Measurements from ENCODE around the gene VWA8.

The VWA8 gene

DNA sequence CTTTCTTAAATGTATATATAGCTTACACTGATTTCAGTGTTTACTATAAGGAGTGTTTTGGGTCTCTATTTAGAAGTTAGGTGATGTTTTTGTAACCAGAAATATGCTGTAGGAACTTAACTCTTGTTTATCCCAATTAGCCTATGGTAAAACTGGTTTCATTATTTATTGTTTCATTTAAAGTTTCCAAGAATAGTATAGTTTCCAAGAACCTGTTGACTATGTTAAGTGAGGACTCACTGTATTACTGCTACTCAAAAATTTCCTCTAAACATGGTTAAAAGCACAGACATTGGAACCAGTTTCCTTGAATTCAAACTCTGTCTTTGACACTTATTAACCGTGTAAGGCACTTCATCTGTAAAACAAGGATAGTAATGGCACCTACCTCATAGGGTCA lies 316.2 kb downstream of the VWA8 start:
- no peak for TF ChIP-seq SIN3A (IDR thresholded peaks at IDR 0.05; ENCODE audit: borderline replicate concordance, insufficient read depth, low read length)
- no peak for TF ChIP-seq FOXP2 (optimal IDR thresholded peaks at IDR 0.05; ENCODE audit: borderline replicate concordance, extremely low read depth, extremely low read length, insufficient read depth)
- TF ChIP-seq TAF1 (IDR thresholded peaks at IDR 0.05; ENCODE audit: borderline replicate concordance, insufficient read depth, low read length), result no peak
- TF ChIP-seq, protein P1, sequence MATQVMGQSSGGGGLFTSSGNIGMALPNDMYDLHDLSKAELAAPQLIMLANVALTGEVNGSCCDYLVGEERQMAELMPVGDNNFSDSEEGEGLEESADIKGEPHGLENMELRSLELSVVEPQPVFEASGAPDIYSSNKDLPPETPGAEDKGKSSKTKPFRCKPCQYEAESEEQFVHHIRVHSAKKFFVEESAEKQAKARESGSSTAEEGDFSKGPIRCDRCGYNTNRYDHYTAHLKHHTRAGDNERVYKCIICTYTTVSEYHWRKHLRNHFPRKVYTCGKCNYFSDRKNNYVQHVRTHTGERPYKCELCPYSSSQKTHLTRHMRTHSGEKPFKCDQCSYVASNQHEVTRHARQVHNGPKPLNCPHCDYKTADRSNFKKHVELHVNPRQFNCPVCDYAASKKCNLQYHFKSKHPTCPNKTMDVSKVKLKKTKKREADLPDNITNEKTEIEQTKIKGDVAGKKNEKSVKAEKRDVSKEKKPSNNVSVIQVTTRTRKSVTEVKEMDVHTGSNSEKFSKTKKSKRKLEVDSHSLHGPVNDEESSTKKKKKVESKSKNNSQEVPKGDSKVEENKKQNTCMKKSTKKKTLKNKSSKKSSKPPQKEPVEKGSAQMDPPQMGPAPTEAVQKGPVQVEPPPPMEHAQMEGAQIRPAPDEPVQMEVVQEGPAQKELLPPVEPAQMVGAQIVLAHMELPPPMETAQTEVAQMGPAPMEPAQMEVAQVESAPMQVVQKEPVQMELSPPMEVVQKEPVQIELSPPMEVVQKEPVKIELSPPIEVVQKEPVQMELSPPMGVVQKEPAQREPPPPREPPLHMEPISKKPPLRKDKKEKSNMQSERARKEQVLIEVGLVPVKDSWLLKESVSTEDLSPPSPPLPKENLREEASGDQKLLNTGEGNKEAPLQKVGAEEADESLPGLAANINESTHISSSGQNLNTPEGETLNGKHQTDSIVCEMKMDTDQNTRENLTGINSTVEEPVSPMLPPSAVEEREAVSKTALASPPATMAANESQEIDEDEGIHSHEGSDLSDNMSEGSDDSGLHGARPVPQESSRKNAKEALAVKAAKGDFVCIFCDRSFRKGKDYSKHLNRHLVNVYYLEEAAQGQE (IDR thresholded peaks at IDR 0.05; ENCODE audit: insufficient read depth in 1 of 2, low read depth in 2 of 2, low read length in 2 of 2), result no peak
- TF ChIP-seq POLR2AphosphoS5 (IDR thresholded peaks at IDR 0.05; ENCODE audit: low read depth, low read length), result no peak

DNA sequence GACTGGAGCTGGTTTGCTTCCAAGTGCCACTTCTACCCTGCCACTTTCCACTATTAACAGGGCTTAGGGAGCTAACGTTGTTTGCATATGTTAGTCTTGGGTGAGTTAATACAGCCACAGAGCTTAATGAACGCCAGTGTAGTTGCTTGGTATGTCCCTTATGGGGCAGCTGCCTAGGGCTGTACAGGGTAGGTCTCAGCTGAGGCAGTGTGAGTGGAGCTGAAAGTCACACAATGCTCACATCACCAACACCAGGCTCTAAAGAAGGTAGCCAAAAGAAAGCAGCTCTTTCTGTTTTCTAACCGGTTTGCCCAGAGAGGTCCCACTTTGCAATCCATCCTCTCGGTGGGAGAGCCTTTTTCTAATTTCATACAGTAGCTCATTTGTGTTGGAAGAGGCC lies 317.4 kb downstream of the VWA8 start:
- TF ChIP-seq POLR2AphosphoS5 (IDR thresholded peaks at IDR 0.05; ENCODE audit: low read depth, low read length) (no peak), TAF1 (IDR thresholded peaks at IDR 0.05; ENCODE audit: borderline replicate concordance, insufficient read depth, low read length) (no peak), SIN3A (IDR thresholded peaks at IDR 0.05; ENCODE audit: borderline replicate concordance, insufficient read depth, low read length) (no peak), FOXP2 (optimal IDR thresholded peaks at IDR 0.05; ENCODE audit: borderline replicate concordance, extremely low read depth, extremely low read length, insufficient read depth) (no peak)

DNA sequence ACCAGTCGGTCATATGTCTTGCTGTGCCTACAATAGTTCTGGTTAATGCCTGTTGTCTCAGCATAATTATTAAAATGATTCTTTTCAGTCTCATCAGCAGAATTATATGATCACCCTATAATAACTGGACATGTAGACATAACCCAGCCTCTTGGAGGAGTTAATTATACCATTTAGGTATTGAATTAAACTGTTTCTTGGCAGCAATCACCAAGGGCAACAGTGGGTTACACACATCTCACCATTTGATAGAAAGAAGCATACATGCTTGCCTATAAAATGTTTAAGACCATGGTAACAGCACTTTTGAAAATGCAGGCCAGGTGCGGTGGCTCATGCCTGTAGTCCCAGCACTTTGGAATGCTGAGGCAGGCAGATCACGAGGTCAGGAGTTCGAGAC lies 318.9 kb downstream of the VWA8 start:
- TF ChIP-seq FOXP2 (optimal IDR thresholded peaks at IDR 0.05; ENCODE audit: borderline replicate concordance, extremely low read depth, extremely low read length, insufficient read depth) (no peak), POLR2AphosphoS5 (IDR thresholded peaks at IDR 0.05; ENCODE audit: low read depth, low read length) (no peak), SIN3A (IDR thresholded peaks at IDR 0.05; ENCODE audit: borderline replicate concordance, insufficient read depth, low read length) (no peak), TAF1 (IDR thresholded peaks at IDR 0.05; ENCODE audit: borderline replicate concordance, insufficient read depth, low read length) (no peak)
- TF ChIP-seq, protein P1 (IDR thresholded peaks at IDR 0.05; ENCODE audit: insufficient read depth in 1 of 2, low read depth in 2 of 2, low read length in 2 of 2), result no peak

DNA sequence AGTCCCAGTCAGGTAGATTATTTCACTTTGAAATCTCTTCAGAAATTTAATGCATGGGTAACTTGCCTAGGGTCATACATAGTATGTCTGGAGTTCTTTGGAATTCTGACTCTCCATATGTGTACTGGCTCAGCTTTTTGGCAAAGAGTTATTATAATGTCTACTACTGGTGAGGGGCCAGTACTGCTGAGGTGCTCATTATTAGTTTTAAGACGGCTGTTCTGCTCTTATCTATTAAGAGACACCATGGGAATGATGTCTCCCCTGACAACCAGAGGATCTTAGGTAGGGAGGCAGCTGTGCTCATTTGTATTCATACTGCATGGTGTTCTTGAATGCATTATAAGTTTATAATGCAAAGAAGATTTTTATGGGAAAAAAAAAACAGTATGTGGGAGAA lies 319.5 kb downstream of the VWA8 start:
- TF ChIP-seq TAF1 (IDR thresholded peaks at IDR 0.05; ENCODE audit: borderline replicate concordance, insufficient read depth, low read length), result no peak
- no peak for TF ChIP-seq SIN3A (IDR thresholded peaks at IDR 0.05; ENCODE audit: borderline replicate concordance, insufficient read depth, low read length)
- TF ChIP-seq POLR2AphosphoS5 (IDR thresholded peaks at IDR 0.05; ENCODE audit: low read depth, low read length), result no peak
- TF ChIP-seq, protein P1 (IDR thresholded peaks at IDR 0.05; ENCODE audit: insufficient read depth in 1 of 2, low read depth in 2 of 2, low read length in 2 of 2), result no peak
- TF ChIP-seq FOXP2 (optimal IDR thresholded peaks at IDR 0.05; ENCODE audit: borderline replicate concordance, extremely low read depth, extremely low read length, insufficient read depth), result no peak

DNA sequence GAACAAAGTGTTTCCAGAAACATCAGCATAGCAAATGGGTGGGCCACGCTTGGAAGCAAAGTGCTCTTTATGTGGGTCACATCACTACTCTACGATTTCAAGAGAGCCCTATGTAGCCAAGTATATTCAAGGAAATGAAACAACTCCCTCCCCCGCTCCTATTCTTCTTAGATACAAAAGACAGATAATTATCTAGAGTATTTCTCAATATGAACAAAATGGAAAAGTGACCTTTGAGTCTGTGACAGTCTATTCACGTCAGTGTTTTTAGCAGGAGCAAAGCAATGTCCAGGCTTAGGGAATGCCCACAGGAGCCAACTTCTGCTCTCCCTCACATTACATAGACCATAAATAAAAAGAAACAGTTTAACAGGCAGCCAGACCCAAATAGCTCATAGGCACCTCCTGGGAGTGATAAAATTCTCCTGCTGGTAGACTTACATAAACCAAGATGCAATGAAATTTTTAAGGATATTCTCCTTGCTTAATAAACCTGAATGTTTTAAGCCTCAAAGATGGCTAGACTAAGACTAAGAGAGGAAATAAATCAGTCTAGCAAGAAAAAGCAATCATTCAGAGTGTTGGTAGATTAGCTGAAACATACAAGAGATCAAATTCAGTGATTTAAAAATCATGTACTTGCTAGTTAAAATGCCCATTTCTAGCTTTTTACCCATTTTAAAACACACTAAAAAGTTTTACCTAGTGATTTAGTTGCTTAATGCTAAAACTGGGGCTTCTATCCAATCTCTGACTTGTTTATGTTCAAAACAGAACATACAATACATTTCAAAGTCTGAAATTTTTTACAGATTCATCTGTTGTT lies 320.7 kb downstream of the VWA8 start:
- no peak for TF ChIP-seq FOXP2 (optimal IDR thresholded peaks at IDR 0.05; ENCODE audit: borderline replicate concordance, extremely low read depth, extremely low read length, insufficient read depth)
- TF ChIP-seq SIN3A (IDR thresholded peaks at IDR 0.05; ENCODE audit: borderline replicate concordance, insufficient read depth, low read length), result no peak
- no peak for TF ChIP-seq TAF1 (IDR thresholded peaks at IDR 0.05; ENCODE audit: borderline replicate concordance, insufficient read depth, low read length)
- TF ChIP-seq, protein P1 (IDR thresholded peaks at IDR 0.05; ENCODE audit: insufficient read depth in 1 of 2, low read depth in 2 of 2, low read length in 2 of 2), result no peak
- TF ChIP-seq POLR2AphosphoS5 (IDR thresholded peaks at IDR 0.05; ENCODE audit: low read depth, low read length), result no peak
